ENCODE measurements around the gene WNT2B. TPM values are rescaled to one million over a fixed set of nuclear protein-coding genes. Genes with fewer than 3 reads are reported as not detected.

The WNT2B gene
- total and polyA plus RNA-seq, 3 experiments from 2014 or later = 0.09 to 0.13 (median 0.09) TPM

DNA sequence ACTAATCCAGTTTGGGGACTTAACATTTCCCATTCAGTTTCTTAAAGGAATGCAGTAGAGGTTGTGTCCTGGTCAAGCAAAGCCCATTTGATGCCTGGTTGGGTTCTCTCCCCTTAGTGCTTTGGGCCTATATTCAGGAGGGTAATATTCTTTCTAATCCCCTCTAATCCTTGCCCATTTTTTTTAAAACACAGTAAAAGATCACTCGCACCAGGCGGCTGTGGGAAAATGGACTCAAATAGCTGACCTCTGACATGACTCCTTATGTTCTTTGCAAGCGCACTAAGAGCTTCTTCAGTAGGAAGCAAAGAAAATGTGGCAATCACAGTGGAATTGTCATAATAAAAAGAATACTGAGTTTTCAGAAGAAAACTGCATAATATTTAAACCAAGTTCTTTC lies 49.9 kb downstream of the WNT2B start:
- Mint-ChIP-seq H3K9me3 (no peaks in the 10 kb centered on the region), H3K36me3 (peaks cover 4 to 20% (median 6%) of the 10 kb centered on the region in 3 donors), H3K27me3 (no peaks in the 10 kb centered on the region), H3K27ac (no peak overlapping the region), H3K4me1 (no peaks in the 10 kb centered on the region), H3K4me3 (no peak overlapping the region)
- CTCF ChIA-PET = no interaction called here
- Histone ChIP-seq H3K9me3 (ENCODE audit: low read length) (no peaks in the 10 kb centered on the region), H3K4me3 (ENCODE audit: low read length) (no peak overlapping the region), H3K27me3 (ENCODE audit: insufficient read depth, low read length, poor library complexity, severe bottlenecking) (no peaks in the 10 kb centered on the region), H3K4me1 (ENCODE audit: insufficient read depth, low read length) (no peaks in the 10 kb centered on the region), H3K27ac (ENCODE audit: low read depth, low read length) (no peak overlapping the region), H3K36me3 (ENCODE audit: insufficient read depth, low read length) (no peaks in the 10 kb centered on the region)
- POLR2A ChIA-PET = no interaction called here
- no peak for DNase-seq

GRCh38 chr1:112563341-112563740 lies 54.6 kb downstream of the WNT2B start:
- no peaks in the 10 kb centered on the region for H3K36me3 ChIP-seq (ENCODE audit: insufficient read depth, low read length)
- no peaks in the 10 kb centered on the region for H3K4me1 ChIP-seq (ENCODE audit: insufficient read depth, low read length)
- H3K27me3 ChIP-seq (ENCODE audit: insufficient read depth, low read length, poor library complexity, severe bottlenecking) = no peaks in the 10 kb centered on the region
- Mint-ChIP-seq H3K27me3 (no peaks in the 10 kb centered on the region), H3K4me1 (no peaks in the 10 kb centered on the region), H3K36me3 (peaks cover 0 to 18% (median 2%) of the 10 kb centered on the region in 3 donors), H3K9me3 (no peaks in the 10 kb centered on the region), H3K27ac (no peak overlapping the region), H3K4me3 (no peak overlapping the region)
- ChIA-PET CTCF (no interaction called here), POLR2A (no interaction called here)
- no peak for DNase-seq
- no peaks in the 10 kb centered on the region for H3K9me3 ChIP-seq (ENCODE audit: low read length)
- H3K4me3 ChIP-seq (ENCODE audit: low read length) = no peak overlapping the region
- no peak overlapping the region for H3K27ac ChIP-seq (ENCODE audit: low read depth, low read length)

DNA sequence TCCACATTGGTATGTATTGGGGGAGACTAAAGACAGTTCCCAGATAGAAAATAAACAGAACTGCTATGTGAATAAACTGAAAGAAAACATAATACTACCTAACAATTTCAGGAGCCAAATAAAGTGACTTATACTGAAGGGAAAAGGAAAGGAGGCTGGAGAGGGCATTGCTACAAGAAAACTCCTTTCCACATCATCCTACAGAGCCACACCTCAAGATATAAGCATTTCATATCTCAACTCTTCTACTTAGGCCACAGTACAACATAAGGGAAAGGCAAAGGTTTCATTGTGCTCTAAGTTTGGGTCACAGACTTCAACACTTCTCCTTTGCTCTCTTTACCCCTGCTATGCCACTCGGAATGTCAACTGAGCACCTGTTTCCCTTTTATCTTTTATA lies 55.3 kb downstream of the WNT2B start:
- ChIA-PET CTCF (no interaction called here), POLR2A (no interaction called here)
- Mint-ChIP-seq H3K27ac (no peak overlapping the region), H3K9me3 (no peaks in the 10 kb centered on the region), H3K4me1 (no peaks in the 10 kb centered on the region), H3K36me3 (peaks cover 0 to 16% (median 2%) of the 10 kb centered on the region in 3 donors), H3K27me3 (no peaks in the 10 kb centered on the region), H3K4me3 (no peak overlapping the region)
- Histone ChIP-seq H3K27me3 (ENCODE audit: insufficient read depth, low read length, poor library complexity, severe bottlenecking) (no peaks in the 10 kb centered on the region), H3K36me3 (ENCODE audit: insufficient read depth, low read length) (no peaks in the 10 kb centered on the region), H3K27ac (ENCODE audit: low read depth, low read length) (no peak overlapping the region), H3K9me3 (ENCODE audit: low read length) (no peaks in the 10 kb centered on the region), H3K4me3 (ENCODE audit: low read length) (no peak overlapping the region), H3K4me1 (ENCODE audit: insufficient read depth, low read length) (no peaks in the 10 kb centered on the region)
- no peak for DNase-seq

GRCh38 chr1:112565800-112566199 lies 57.0 kb downstream of the WNT2B start:
- Mint-ChIP-seq H3K27ac (peak overlapping the region in 1 of 8 donors; percentile 48), H3K4me3 (no peak overlapping the region), H3K9me3 (no peaks in the 10 kb centered on the region), H3K36me3 (peaks cover 0 to 21% (median 2%) of the 10 kb centered on the region in 3 donors), H3K4me1 (no peaks in the 10 kb centered on the region), H3K27me3 (no peaks in the 10 kb centered on the region)
- ChIA-PET POLR2A (no interaction called here), CTCF (no interaction called here)
- no peaks in the 10 kb centered on the region for H3K4me1 ChIP-seq (ENCODE audit: insufficient read depth, low read length)
- no peak overlapping the region for H3K27ac ChIP-seq (ENCODE audit: low read depth, low read length)
- H3K4me3 ChIP-seq (ENCODE audit: low read length) = no peak overlapping the region
- H3K36me3 ChIP-seq (ENCODE audit: insufficient read depth, low read length) = no peaks in the 10 kb centered on the region
- H3K27me3 ChIP-seq (ENCODE audit: insufficient read depth, low read length, poor library complexity, severe bottlenecking) = no peaks in the 10 kb centered on the region
- DNase-seq = no peak
- no peaks in the 10 kb centered on the region for H3K9me3 ChIP-seq (ENCODE audit: low read length)

DNA sequence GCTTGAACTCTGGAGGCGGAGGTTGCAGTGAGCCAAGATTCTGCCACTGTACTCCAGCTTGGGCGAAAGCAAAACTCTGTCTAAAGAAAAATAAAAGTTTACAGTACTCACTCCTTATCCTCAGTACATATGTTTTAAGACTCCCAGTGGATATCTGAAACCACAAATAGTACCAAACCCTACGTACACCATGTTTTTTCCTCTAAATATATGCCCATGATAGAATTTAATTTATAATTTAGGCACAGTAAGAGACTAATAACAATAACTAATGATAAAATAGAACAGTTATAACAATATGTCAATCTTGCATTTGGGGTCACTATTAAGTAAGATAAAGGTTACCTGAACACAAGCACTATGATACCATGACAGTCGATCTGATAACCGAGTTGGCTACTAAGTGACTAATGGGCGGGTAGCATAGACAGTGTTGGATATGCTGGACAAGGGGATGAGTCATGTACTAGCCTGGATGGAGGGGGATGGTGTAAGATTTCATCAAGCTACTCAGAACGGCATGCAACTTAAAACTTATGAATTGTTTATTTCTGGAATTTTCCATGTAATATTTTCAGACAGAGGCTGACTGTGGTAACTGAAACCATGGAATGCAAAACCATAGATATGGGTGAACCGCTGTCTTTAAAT lies 66.5 kb downstream of the WNT2B start:
- no peaks in the 10 kb centered on the region for H3K27me3 ChIP-seq (ENCODE audit: insufficient read depth, low read length, poor library complexity, severe bottlenecking)
- ChIA-PET CTCF (no interaction called here), POLR2A (no interaction called here)
- Mint-ChIP-seq H3K27ac (no peak overlapping the region), H3K4me3 (no peak overlapping the region), H3K27me3 (no peaks in the 10 kb centered on the region), H3K36me3 (peaks cover 21 to 51% (median 24%) of the 10 kb centered on the region in 3 donors), H3K4me1 (no peaks in the 10 kb centered on the region), H3K9me3 (no peaks in the 10 kb centered on the region)
- no peak overlapping the region for H3K27ac ChIP-seq (ENCODE audit: low read depth, low read length)
- no peaks in the 10 kb centered on the region for H3K4me1 ChIP-seq (ENCODE audit: insufficient read depth, low read length)
- H3K9me3 ChIP-seq (ENCODE audit: low read length) = no peaks in the 10 kb centered on the region
- no peaks in the 10 kb centered on the region for H3K36me3 ChIP-seq (ENCODE audit: insufficient read depth, low read length)
- no peak overlapping the region for H3K4me3 ChIP-seq (ENCODE audit: low read length)
- DNase-seq = no peak

- CTCF ChIA-PET = interaction anchor here (1.4 kb wide), 1 partner anchor 74 kb away, joined by 3 read pairs; no protein-coding TSS in a partner anchor
- POLR2A ChIA-PET = no interaction called here
- Histone ChIP-seq H3K27me3 (ENCODE audit: insufficient read depth, low read length, poor library complexity, severe bottlenecking) (no peaks in the 10 kb centered on the region), H3K36me3 (ENCODE audit: insufficient read depth, low read length) (no peaks in the 10 kb centered on the region), H3K27ac (ENCODE audit: low read depth, low read length) (no peak overlapping the region), H3K4me1 (ENCODE audit: insufficient read depth, low read length) (no peaks in the 10 kb centered on the region), H3K9me3 (ENCODE audit: low read length) (no peaks in the 10 kb centered on the region), H3K4me3 (ENCODE audit: low read length) (no peak overlapping the region)
- Mint-ChIP-seq H3K27me3 (no peaks in the 10 kb centered on the region), H3K9me3 (no peaks in the 10 kb centered on the region), H3K4me3 (no peak overlapping the region), H3K36me3 (peaks cover 21 to 52% (median 24%) of the 10 kb centered on the region in 3 donors), H3K4me1 (no peaks in the 10 kb centered on the region), H3K27ac (peak overlapping the region in 1 of 8 donors; percentile 70)
- no peak for DNase-seq
Measured at GRCh38 chr1:112576240-112576639, 67.5 kb downstream of the WNT2B start.

Other genes starting within 250 kb of the WNT2B start
- gene CTTNBP2NL, start 112.8 kb upstream of the WNT2B start, total RNA-seq = 1 to 10 TPM; 2.3 to 2.5 TPM
- gene CTTNBP2NL, start 112.8 kb upstream of the WNT2B start, polyA plus RNA-seq = 0.07 TPM
- gene ST7L, start 110.2 kb downstream of the WNT2B start, total RNA-seq = 10 to 100 TPM; 11.6 to 12.2 TPM
- gene ST7L, start 110.2 kb downstream of the WNT2B start, polyA plus RNA-seq = 11.3 TPM
- 100 to 1,000 TPM; 255 to 266 TPM for gene CAPZA1, start 110.9 kb downstream of the WNT2B start, total RNA-seq
- 212 TPM for gene CAPZA1, start 110.9 kb downstream of the WNT2B start, polyA plus RNA-seq
- 10 to 100 TPM; 29.9 to 31.0 TPM for gene MOV10, start 165.7 kb downstream of the WNT2B start, total RNA-seq
- gene MOV10, start 165.7 kb downstream of the WNT2B start, polyA plus RNA-seq = 33.7 TPM
- 10 to 100 TPM; 20.3 to 23.0 TPM for gene RHOC, start 198.2 kb downstream of the WNT2B start, total RNA-seq
- 53.2 TPM for gene RHOC, start 198.2 kb downstream of the WNT2B start, polyA plus RNA-seq
- under 1 TPM in 1 of 2 experiments, not detected in 1; 0.33 TPM for gene PPM1J, start 206.4 kb downstream of the WNT2B start, total RNA-seq
- gene PPM1J, start 206.4 kb downstream of the WNT2B start, polyA plus RNA-seq = not detected

All from CD8-positive, alpha-beta memory T cell (primary cell).